Mucosa of stomach (tissue), 1 donor: ENCODE data around the gene MED25.

Experiments used
- H3K27me3 ChIP-seq: one replicate; pipeline ENCODE4 v1.7.0; 2013; ENCODE audit warnings: mild to moderate bottlenecking, low read length; ENCODE audit not compliant: control insufficient read depth, insufficient read depth
- H3K36me3 ChIP-seq: one replicate; pipeline ENCODE4 v1.7.0; 2013; ENCODE audit warnings: low read length; ENCODE audit not compliant: control insufficient read depth, insufficient read depth
- H3K4me1 ChIP-seq: one replicate; pipeline ENCODE4 v1.7.0; 2013; ENCODE audit warnings: mild to moderate bottlenecking, low read length; ENCODE audit not compliant: control insufficient read depth, insufficient read depth
- H3K4me3 ChIP-seq: one replicate; pipeline ENCODE4 v1.7.0; 2013; ENCODE audit warnings: low read length
- H3K9ac ChIP-seq: one replicate; pipeline ENCODE4 v1.7.0; 2013; ENCODE audit warnings: mild to moderate bottlenecking, low read length, moderate library complexity
- H3K9me3 ChIP-seq: one replicate; pipeline ENCODE4 v1.7.0; 2013; ENCODE audit warnings: mild to moderate bottlenecking, low read length, moderate library complexity; ENCODE audit not compliant: control insufficient read depth
- donor health status: Pancreatic carcinoma.

The MED25 gene

GRCh38 chr19:49883094-49883493, 65.0 kb downstream of the MED25 start:
- peaks cover 16% of the 10 kb centered on the region for H3K4me1 ChIP-seq
- H3K36me3 ChIP-seq: peaks cover 30% of the 10 kb centered on the region
- H3K27me3 ChIP-seq: no peaks in the 10 kb centered on the region
- H3K9ac ChIP-seq: no peak overlapping the region
- no peaks in the 10 kb centered on the region for H3K9me3 ChIP-seq
- H3K4me3 ChIP-seq: no peak overlapping the region

GRCh38 chr19:49884109-49884508, 66.0 kb downstream of the MED25 start:
- peaks cover 27% of the 10 kb centered on the region for H3K36me3 ChIP-seq
- no peaks in the 10 kb centered on the region for H3K27me3 ChIP-seq
- H3K9me3 ChIP-seq: no peaks in the 10 kb centered on the region
- H3K9ac ChIP-seq: no peak overlapping the region
- H3K4me3 ChIP-seq: no peak overlapping the region
- H3K4me1 ChIP-seq: peaks cover 8% of the 10 kb centered on the region

- H3K4me1 ChIP-seq: peaks cover 9% of the 10 kb centered on the region
- no peak overlapping the region for H3K9ac ChIP-seq
- no peaks in the 10 kb centered on the region for H3K9me3 ChIP-seq
- H3K36me3 ChIP-seq: peaks cover 27% of the 10 kb centered on the region
- no peaks in the 10 kb centered on the region for H3K27me3 ChIP-seq
- no peak overlapping the region for H3K4me3 ChIP-seq
Measured at GRCh38 chr19:49884760-49885159, 66.7 kb downstream of the MED25 start.
